Muscle layer of colon (tissue), 2 donors: Measurements from ENCODE around the gene ARPP21.

ENCODE experiments used
- H3K27ac ChIP-seq: one replicate; pipeline ENCODE4 v1.7.0; 2013; ENCODE audit warnings: low read depth, mild to moderate bottlenecking, low read length, moderate library complexity
- H3K27me3 ChIP-seq, 2 donors: one replicate each; pipeline ENCODE4 v1.7.0; 2013; ENCODE audit warnings: low read length in 2 of 2, mild to moderate bottlenecking in 2 of 2; ENCODE audit not compliant: insufficient read depth in 2 of 2, control insufficient read depth in 1 of 2
- H3K36me3 ChIP-seq: one replicate; pipeline ENCODE4 v1.7.0; 2013; ENCODE audit warnings: mild to moderate bottlenecking, low read length; ENCODE audit not compliant: insufficient read depth
- H3K4me1 ChIP-seq: one replicate; pipeline ENCODE4 v1.7.0; 2013; ENCODE audit warnings: mild to moderate bottlenecking, low read length; ENCODE audit not compliant: insufficient read depth
- H3K4me3 ChIP-seq, 2 donors: one replicate each; pipeline ENCODE4 v1.7.0; 2013; ENCODE audit warnings: low read length in 2 of 2, low read depth in 1 of 2, mild to moderate bottlenecking in 1 of 2, moderate library complexity in 1 of 2
- H3K9ac ChIP-seq: one replicate; pipeline ENCODE4 v1.7.0; 2013; ENCODE audit warnings: low read length
- H3K9me3 ChIP-seq: one replicate; pipeline ENCODE4 v1.7.0; 2013; ENCODE audit warnings: mild to moderate bottlenecking, low read length
- donor health status: abdominal sarcoma.
- donor health status: Adenocarcinoma of cecum.

The ARPP21 gene

GRCh38 chr3:35678643-35679161 lies 39.4 kb downstream of the ARPP21 start:
- Histone ChIP-seq H3K27me3 (no peaks in the 10 kb centered on the region), H3K36me3 (no peaks in the 10 kb centered on the region), H3K4me1 (no peaks in the 10 kb centered on the region), H3K27ac (no peak overlapping the region), H3K9me3 (no peaks in the 10 kb centered on the region), H3K9ac (no peak overlapping the region), H3K4me3 (no peak overlapping the region)

- Histone ChIP-seq H3K4me3 (no peak overlapping the region), H3K27ac (no peak overlapping the region), H3K9ac (no peak overlapping the region), H3K4me1 (no peaks in the 10 kb centered on the region), H3K36me3 (no peaks in the 10 kb centered on the region), H3K27me3 (no peaks in the 10 kb centered on the region), H3K9me3 (no peaks in the 10 kb centered on the region)
Observed at GRCh38 chr3:35679409-35680080, 40.2 kb downstream of the ARPP21 start.

GRCh38 chr3:35680866-35681650 lies 41.7 kb downstream of the ARPP21 start:
- H3K9me3 ChIP-seq, result no peaks in the 10 kb centered on the region
- H3K27me3 ChIP-seq, result no peaks in the 10 kb centered on the region
- no peaks in the 10 kb centered on the region for H3K4me1 ChIP-seq
- H3K36me3 ChIP-seq, result no peaks in the 10 kb centered on the region
- no peak overlapping the region for H3K27ac ChIP-seq
- H3K4me3 ChIP-seq, result no peak overlapping the region
- no peak overlapping the region for H3K9ac ChIP-seq

- Histone ChIP-seq H3K27me3 (no peaks in the 10 kb centered on the region), H3K4me3 (no peak overlapping the region)
Observed at GRCh38 chr3:35685153-35685552, 45.8 kb downstream of the ARPP21 start.

GRCh38 chr3:35688826-35689225 lies 49.5 kb downstream of the ARPP21 start:
- H3K27me3 ChIP-seq, result no peaks in the 10 kb centered on the region
- no peaks in the 10 kb centered on the region for H3K9me3 ChIP-seq

More at GRCh38 chr3:35685153-35685552, 45.8 kb downstream of the ARPP21 start:
- Histone ChIP-seq H3K4me1 (no peaks in the 10 kb centered on the region), H3K9ac (no peak overlapping the region), H3K9me3 (no peaks in the 10 kb centered on the region), H3K27ac (no peak overlapping the region), H3K36me3 (no peaks in the 10 kb centered on the region)

GRCh38 chr3:35690271-35690670 lies 50.9 kb downstream of the ARPP21 start:
- Histone ChIP-seq H3K4me1 (no peaks in the 10 kb centered on the region), H3K27ac (no peak overlapping the region), H3K27me3 (no peaks in the 10 kb centered on the region), H3K4me3 (no peak overlapping the region), H3K36me3 (no peaks in the 10 kb centered on the region), H3K9me3 (no peaks in the 10 kb centered on the region), H3K9ac (no peak overlapping the region)

More at GRCh38 chr3:35688826-35689225, 49.5 kb downstream of the ARPP21 start:
- Histone ChIP-seq H3K4me3 (no peak overlapping the region), H3K36me3 (no peaks in the 10 kb centered on the region), H3K27ac (no peak overlapping the region), H3K9ac (no peak overlapping the region), H3K4me1 (no peaks in the 10 kb centered on the region)

- H3K4me3 ChIP-seq, result no peak overlapping the region
- H3K27me3 ChIP-seq, result no peaks in the 10 kb centered on the region
- H3K36me3 ChIP-seq, result no peaks in the 10 kb centered on the region
- no peaks in the 10 kb centered on the region for H3K4me1 ChIP-seq
- H3K27ac ChIP-seq, result no peak overlapping the region
- no peak overlapping the region for H3K9ac ChIP-seq
- H3K9me3 ChIP-seq, result no peaks in the 10 kb centered on the region
Observed at GRCh38 chr3:35705904-35706303, 66.6 kb downstream of the ARPP21 start.

GRCh38 chr3:35707904-35708303 lies 68.6 kb downstream of the ARPP21 start:
- Histone ChIP-seq H3K36me3 (no peaks in the 10 kb centered on the region), H3K4me1 (no peaks in the 10 kb centered on the region), H3K9me3 (no peaks in the 10 kb centered on the region), H3K27me3 (no peaks in the 10 kb centered on the region), H3K4me3 (no peak overlapping the region), H3K9ac (no peak overlapping the region), H3K27ac (no peak overlapping the region)

- H3K4me3 ChIP-seq, result no peak overlapping the region
- H3K9ac ChIP-seq, result no peak overlapping the region
- H3K9me3 ChIP-seq, result no peaks in the 10 kb centered on the region
- no peaks in the 10 kb centered on the region for H3K27me3 ChIP-seq
- no peak overlapping the region for H3K27ac ChIP-seq
- no peaks in the 10 kb centered on the region for H3K4me1 ChIP-seq
- H3K36me3 ChIP-seq, result no peaks in the 10 kb centered on the region
Observed at GRCh38 chr3:35708394-35709271, 69.3 kb downstream of the ARPP21 start.

- no peak overlapping the region for H3K27ac ChIP-seq
- no peaks in the 10 kb centered on the region for H3K4me1 ChIP-seq
- no peaks in the 10 kb centered on the region for H3K27me3 ChIP-seq
- no peak overlapping the region for H3K4me3 ChIP-seq
- H3K9ac ChIP-seq, result no peak overlapping the region
- H3K9me3 ChIP-seq, result no peaks in the 10 kb centered on the region
- H3K36me3 ChIP-seq, result no peaks in the 10 kb centered on the region
Observed at GRCh38 chr3:35709691-35710090, 70.4 kb downstream of the ARPP21 start.

- H3K4me3 ChIP-seq, result no peak overlapping the region
- H3K36me3 ChIP-seq, result no peaks in the 10 kb centered on the region
- no peaks in the 10 kb centered on the region for H3K27me3 ChIP-seq
- H3K4me1 ChIP-seq, result no peaks in the 10 kb centered on the region
- no peaks in the 10 kb centered on the region for H3K9me3 ChIP-seq
- no peak overlapping the region for H3K27ac ChIP-seq
- no peak overlapping the region for H3K9ac ChIP-seq
Observed at GRCh38 chr3:35710554-35710953, 71.2 kb downstream of the ARPP21 start.
